CD1c-positive myeloid dendritic cell (primary cell): ENCODE results near the gene PI4KA.

Source experiments
- DNase-seq: peaks from one replicate; pipeline ENCODE4 v3.0.0-alpha.2; 2016; ENCODE audit errors: extremely low spot score

Gene PI4KA

DNA sequence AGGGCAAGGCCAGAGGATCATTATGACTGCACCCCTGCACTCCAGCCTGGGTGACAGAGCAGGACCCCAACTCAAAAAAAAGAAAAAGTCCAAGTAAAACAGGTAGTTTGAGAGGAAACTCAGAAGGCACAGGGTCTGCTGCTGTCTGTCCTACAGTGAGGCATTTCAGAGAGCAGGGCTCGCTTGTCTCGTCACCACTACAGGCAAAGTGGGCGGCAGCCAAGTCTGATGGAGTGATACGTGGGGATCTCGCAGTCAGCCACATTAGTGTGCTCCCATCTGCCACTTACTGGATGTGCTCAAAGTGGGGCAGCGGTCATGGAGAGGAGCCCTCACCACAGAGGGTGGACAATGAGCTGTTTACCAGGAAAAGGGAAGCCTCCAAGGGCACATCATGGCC is 42.1 kb downstream of the PI4KA start:
- DNase-seq: no peak

DNA sequence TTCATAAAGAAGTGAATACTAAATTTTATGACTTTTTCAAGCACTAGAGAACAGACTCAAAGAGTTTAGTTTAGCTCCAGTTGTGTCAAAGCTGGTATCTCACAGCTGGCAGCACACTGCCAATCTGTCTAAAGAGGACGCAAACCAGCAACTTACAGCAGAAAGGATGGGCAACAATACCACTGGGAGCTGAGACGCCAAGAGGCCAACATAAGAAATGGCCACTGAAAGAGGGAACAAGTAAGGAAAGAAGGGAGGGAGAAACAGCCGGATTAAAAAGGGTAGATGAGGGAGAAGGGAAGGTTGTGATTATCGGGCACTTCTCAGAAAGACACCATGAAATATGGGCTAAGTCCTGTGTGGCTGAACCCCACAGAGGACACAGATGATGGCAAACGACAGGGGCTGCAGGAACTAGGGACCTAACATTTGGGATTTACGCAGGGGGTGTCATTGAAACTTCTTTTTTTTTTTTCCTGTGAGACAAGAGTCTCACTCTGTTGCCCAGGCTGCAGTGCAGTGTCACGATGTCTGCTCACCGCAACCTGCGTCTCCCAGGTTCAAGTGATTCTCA is 43.0 kb downstream of the PI4KA start:
- no peak for DNase-seq

DNA sequence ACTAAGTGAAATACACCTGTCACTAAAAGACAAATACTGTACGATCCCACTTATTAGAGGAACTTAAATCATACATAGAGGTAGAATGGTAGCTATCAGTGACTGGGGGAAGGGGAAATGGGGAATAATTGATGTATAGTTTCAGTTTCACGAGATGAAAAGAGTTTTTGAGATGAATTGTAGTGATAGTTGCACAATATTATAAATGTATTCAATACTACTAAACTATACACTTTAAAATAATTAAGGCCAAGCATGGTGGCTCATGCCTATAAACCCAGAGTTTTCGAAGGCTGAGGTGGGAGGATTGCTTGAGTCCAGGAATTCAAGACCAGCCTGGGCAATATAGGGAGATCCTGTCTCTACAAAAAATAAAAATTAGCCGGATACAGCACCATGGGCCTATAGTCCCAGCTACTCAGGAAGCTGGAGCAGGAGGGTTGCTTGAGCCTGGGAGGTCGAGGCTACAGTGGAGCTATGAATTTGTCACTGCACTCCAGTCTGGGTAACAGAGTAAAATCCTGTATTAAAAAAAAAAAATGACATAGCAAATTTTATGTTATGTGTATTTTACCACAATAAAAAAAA is 44.3 kb downstream of the PI4KA start:
- no peak for DNase-seq

DNA sequence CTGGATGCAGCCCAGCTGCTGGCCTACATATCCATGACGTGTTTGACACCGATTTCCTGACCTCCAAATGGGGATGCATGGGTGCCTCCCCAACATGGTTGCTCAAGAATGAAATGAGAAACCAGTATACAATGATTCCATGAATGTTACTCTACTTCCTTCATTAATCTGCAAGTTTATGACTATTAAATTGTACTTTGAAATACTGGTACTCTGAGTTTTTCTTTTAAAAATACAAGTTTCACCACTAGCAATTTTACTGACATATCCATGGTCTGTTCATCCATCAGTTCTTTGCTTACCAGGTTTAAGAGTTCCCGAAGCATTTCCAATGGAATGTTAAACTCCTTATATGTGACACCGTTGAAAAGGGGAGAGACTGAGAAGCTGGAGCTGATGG is 45.6 kb downstream of the PI4KA start:
- DNase-seq: no peak

DNA sequence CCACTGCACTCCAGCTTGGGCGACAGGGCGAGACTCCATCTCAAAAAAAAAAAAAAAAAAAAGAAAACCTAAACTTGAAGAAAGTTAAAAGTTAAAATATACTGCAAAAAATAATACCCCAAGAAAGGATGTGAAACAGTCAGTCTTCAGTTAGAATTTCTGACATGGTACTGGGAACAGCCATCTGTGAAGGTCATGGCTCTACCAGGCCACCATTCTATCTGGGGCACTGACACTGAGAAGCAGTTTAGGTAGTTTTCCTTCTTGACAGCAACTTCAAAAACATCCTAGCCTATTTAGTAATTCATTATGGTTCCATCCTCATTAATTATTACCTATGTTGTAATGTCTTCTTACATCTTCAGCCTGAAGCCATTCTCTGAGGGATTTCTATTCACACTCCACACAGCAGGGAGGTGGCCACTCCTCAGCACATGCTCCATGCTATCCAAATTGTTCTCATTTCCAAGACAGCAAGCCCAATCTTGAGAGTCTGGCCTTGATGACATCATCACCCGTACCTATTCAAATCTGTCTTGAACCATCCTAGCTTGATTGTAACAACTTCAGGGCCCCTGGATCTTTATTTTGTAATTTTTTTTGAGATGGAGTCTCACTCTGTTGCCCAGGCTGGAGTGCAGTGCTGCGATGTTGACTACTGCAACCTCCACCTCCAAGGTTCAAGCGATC is 46.5 kb downstream of the PI4KA start:
- no peak for DNase-seq

DNA sequence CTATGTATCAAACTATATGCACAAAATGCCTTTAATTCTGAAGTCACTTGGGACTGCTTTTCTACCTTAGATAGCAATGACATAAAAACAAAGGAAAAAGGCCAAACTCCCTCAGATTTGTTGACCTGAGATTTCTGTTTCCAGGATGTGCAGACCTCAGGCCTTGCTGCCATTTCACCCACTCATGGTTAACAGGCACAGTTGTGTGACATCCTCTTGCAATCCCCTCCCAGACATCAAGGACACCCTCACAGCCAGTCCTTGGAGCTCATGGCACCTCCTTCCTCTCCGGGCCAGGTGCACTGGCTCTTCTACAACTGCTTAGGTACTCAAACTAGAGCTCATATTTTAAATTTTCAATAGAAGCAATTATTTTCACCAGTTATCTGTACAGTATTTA is 47.4 kb downstream of the PI4KA start:
- no peak for DNase-seq

DNA sequence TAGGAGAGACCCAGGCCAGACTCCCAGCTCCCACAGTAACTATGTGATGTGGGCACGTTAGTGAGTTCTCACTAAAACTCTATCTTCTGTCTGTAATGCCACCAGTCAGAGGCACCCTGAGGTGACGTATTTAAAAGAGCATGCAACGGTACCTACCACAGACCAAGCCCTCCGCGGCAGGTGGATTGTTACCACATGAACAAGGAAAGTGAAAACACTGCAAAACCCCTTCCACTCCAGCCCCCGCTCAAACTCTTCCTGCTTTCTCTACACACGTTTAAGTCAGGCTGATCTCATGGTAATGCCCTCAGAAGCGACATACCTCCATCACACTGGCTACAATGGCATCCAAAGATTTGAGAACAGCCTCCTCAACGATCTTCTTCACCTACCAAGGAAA is 48.0 kb downstream of the PI4KA start:
- DNase-seq: no peak

DNA sequence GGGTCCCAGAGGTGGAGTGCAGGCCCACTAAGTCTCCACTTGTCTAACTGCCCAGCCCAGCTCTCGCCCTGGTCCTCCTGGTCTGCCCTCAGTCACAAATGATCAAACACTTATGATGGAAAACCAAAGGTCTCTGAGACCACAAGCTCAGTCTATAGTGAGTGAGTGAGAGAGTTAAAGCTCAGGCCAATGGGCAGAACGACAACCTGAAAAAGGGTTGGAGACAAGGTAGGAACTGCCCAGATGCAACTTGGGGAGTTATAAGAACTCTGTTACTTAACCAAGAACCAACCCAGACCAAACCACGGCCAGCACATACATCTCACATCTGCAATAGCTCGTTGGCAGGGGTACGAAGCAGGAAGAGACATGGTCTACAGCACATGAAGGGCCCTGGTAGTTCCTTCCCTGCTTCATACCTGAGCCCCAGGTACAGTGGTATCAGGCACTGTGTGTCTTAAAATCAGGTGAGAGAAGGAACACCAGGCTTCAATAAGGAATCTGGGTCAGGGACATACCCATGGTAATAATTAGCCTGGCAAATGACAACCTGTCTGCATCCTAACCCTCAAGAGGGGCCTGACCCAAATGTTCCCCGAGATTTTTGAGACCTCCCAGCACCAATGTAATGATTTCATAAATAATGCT is 48.9 kb downstream of the PI4KA start:
- DNase-seq: no peak

DNA sequence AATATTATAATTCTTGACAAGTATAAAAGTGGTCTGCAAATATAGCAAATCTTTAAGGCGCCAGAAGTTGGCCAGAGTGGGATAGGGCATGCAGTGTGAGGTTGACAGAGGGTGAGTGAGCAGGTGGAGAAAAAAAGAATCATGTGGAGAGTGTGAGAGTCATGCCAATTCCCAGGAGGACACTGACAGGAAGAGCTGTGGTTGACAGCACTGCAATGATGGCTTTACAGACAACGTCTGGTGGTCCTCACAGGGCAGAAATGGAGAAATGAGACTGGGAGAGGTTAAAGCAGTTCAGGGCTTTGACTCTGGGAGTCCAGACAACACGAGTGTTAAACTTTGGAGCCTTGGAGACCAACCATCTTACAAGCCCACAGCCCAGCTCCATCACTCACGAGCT is 49.8 kb downstream of the PI4KA start:
- DNase-seq: no peak

DNA sequence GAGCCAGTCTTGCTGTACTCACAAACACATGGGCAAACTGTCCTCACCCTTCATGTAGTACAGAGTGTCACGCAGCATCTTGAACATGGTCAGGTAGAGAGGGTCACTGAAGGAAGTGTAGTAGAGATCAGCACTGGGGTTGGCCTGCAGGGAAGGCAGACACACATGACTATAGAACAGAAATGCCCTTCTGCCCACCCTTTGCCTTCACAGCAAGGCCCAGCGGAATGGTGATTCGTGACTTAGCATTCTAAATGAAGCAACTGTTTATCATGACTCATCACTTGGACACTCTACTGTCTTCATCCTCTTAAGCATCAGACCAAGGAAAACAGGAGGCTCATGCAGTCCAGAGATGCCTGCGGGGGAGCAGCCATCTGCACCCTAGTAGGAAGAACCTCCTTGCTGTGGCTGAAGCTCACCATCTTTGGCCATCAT is 51.3 kb downstream of the PI4KA start:
- DNase-seq: no peak

DNA sequence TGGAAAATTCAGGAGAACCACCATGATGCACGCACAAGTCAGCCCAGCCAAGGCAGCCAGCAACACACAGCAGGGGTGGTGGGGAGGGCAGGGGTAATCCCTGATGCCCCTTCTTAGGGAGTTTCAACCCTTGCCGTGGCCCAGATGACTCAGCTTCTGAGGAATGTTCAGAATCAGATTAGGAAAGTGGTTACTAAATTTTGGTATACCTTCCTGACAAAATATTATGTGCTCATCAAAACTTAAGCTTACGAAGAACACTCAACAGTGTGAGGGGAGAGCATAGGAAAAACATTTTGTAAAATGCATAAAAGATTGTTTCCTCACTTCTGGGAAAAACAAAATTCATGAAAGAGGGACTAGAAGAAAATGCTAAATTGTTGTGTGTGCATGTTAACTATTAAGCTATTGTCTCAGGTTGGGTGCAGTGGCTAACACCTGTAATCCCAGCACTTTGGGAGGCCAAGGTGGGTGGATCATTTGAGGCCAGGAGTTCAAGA is 52.6 kb downstream of the PI4KA start:
- DNase-seq: no peak

DNA sequence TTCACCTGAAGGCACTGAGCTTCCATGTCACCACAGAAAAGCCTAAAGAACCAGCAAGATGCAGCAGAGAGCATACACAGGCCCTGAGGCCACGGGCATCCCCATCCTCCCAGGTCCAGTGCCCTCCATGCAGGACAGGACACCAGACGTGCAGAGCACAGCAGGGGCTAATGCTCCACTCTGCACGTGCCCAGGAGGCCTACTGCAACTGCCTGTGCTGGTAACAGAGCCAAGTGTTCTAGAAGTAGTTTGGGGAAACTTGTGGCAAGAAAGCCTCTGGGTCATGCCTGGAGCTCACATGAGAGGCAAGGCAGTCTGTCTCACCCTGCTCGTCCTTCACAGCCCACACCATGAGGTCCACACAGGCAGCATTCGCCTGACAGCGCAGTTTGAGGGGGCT is 54.0 kb downstream of the PI4KA start:
- DNase-seq: no peak

DNA sequence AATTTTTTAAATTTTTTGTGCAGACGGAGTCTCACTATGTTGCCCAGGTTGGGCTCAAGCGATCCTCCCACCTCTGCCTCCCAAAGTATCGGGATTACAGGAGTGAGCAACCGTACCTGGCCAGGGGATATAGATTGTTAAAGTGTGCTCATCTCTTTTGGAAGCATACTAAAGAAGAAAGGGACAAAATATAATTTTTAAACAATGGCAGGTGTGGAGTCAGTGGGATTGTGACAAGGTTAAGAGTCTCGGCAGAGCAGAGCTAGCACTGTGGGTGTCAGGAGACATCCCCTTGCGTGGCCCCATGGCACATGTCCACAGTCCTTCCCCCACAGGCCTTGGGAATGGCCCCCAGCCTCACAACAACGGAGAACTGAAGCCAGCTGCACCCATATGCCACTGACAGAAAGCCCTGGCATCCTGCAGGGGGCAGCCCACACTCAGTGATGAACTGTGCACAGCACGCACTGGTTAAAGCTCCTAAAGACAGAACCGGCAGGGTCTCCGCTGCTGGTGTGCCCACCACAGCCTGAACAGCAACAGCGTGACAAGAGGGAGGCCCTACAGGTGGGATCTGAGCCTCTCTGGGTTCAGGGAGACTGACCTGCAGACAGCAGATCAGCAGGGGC is 54.8 kb downstream of the PI4KA start:
- DNase-seq: peak; percentile 5

DNA sequence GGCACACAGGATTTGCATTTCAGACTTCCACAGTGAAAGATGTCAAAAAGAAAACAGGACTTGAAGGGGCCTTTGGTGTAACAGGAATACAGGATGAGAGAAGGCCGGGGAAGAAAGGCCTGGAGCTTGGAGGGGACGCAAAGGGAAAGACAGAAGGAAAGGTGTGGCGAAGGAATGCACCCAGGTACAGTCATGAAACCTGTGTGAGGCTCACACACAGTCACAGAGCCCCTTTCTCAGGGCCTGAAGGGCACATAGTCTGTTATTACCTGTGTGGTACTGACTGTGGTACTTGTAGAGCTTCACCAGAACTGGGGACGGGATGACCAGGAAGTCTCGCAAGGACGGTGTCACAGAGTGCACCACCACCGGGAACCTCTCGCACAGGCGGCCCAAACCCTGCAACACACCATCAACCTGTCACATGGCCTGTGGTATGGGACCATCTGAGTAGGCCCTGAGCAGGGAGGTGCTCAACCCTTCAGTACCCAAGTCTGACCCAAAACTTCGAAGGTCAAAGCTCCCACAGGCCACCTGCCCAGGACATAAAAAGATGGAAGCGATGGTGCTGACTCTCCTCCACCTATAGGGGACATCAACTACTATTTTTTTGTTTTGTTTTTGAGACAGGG is 55.6 kb downstream of the PI4KA start:
- DNase-seq: no peak

DNA sequence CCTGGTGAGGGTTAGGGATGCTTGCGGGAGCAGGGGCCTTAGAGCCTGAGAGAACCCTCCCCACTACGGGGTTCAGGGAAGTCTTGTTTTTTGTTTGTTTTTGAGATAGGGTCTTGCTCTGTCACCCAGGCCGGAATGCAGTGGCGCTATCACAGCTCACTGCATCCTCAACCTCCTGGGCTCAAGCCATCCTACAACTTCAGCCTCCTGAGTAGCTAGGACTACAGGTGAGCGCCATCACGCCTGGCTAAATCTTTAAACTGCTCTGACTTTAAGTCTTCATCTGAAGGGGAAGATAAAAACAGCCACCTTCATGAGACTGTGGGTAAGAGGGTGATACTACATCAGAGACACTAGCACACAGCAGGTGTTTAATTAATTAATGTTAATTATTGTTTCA is 56.2 kb downstream of the PI4KA start:
- no peak for DNase-seq

DNA sequence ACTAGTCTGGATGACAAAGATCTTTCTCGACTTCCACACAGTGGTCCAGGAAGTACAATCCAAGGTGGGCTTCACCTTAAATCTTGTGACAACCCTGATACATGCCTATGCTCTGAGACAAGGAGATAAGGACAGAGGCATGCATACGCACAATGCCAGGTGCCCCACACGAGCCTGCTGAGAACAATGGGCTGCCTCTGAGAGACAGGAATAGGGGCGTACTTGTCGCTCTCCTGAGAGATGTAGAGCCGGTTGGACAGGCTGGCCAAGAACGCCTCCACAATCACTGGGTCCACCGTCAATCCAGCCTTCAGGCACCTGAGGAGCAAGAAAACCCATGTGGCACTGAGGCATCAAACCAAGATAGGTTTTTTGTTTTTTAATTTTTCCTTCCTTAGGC is 59.2 kb downstream of the PI4KA start:
- DNase-seq: no peak

DNA sequence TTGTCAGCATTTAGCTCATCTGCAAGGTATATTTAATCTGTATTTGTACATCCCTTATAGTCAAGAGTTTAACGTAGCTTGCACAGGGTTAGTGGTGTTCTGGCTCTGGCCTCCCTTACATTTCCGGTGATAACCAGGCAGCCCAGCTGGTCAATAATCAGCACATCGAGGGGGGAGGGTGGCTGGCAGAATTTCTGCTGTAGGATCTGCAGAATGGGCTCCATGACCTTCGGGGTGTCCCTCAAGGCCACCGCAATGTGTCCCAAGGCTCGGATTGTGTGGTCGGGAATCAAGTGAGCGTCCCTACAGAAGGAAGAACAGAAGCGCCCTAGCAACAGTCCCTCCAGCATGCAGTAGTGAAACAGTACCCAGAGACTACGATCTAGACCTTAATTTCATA is 59.6 kb downstream of the PI4KA start:
- no peak for DNase-seq

DNA sequence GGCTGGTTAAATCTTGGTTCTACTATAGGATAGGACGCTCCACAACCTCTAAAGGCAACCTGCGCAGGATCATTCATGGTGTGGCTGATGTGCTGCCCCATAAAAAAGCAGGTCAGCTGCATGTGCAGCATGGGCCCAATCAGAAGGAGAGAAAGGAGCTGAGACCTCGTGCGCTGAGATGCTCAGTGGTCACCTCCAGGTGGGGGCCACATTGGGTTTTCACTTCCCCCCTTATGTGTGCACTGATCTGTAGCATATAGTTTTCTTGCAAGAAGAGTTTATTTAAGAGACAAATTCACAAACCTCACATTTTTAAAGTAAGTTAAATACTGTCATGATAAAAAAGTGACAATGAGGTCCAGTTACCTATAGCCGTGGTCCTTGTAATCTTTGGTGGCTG is 60.4 kb downstream of the PI4KA start:
- no peak for DNase-seq

DNA sequence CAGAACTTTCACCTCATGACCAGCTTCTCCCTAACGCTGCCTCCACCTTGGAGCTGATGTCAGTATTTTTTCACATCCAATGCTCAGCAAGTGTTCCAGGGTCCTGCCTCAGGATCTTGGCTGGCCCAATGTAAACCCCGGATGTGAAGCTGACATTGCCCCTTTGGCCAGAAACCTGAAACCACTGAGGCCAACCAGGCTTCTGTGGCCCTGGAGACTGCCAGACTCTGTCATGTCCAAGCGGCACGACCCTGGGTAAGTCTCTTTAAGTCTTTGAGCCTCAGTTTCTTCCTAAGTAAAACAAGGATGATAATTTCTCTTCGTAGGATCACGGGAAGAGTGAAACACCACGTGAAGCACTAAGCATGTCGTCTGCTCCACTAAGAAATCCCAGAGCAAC is 61.9 kb downstream of the PI4KA start:
- DNase-seq: no peak

DNA sequence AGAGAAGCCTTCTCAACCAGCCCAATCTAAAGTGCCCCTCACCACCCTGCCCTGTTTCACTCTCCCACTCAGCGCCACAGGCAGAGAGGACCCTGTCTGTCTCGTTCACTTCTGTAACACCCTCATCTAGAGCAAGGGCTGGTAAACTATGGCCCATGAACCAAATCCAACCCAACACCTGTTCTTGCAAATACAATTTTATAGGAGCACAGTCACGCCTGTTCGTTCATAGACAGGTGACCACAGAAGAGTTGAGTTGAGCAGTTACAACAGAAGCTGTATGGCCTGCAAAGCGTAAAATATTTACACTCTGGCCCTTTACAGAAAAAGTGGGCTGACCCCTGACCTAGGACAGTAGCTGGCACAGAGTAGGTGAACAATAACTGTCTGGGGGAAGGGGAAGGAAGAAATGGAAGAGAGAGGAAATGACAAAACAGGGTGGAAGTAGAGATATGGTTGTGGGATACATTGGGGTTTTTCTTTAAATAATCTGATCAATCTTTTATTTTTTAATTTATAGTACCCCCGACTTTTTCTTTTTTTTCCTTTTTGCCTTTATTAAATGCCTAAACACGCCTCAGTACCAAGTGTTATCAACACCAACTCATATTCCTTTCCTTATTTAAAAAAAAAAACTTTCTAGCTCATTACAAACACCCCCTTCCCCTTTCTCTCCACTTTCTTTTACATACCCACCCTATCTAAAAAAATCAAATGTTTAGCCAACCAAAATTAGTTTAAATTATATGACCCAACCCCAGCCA is 63.8 kb downstream of the PI4KA start:
- no peak for DNase-seq
